HuH-7.5 (cell line): Measurements from ENCODE around the gene PER2.
A peak's percentile ranks its signal among the peaks of the same experiment; 100 is the strongest.
"Not testable (repeated sequence)": the region's sequence is repeated elsewhere in the genome, so short reads cannot be mapped to it uniquely, and the experiment has no call there.

Experiments used
- DNase-seq: peaks from one replicate; pipeline ENCODE4 v3.0.0; 2011; ENCODE audit warnings: low spot score

The PER2 gene

GRCh38 chr2:238287737-238288649 is at the start of gene PER2:
Gene PER2, minus strand, starts transcription at chr2:238288610. Its CDS starts 10,674 bp downstream, at chr2:238277936.
- DNase-seq: peak; percentile 63

DNA sequence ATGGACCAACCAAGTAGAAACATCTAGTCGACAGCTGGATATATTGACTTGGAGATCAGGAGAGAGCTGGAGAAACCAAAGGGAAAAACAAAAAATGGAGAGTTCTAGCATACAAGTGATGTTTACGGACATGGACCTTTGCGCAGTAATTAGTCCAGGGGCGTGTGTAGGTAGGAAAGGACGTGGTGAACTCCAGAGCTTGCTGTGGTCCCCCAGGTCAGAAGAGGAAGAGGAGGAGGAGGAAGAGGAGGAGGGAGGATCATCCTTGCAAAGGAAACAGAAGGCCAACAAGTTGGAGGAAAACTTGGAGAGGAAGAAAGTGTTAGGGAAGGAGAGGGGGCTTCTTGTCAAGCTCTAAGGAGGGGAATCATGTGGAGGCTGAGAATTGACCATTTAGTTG is 49.4 kb upstream of the PER2 start:
- DNase-seq: no peak

DNA sequence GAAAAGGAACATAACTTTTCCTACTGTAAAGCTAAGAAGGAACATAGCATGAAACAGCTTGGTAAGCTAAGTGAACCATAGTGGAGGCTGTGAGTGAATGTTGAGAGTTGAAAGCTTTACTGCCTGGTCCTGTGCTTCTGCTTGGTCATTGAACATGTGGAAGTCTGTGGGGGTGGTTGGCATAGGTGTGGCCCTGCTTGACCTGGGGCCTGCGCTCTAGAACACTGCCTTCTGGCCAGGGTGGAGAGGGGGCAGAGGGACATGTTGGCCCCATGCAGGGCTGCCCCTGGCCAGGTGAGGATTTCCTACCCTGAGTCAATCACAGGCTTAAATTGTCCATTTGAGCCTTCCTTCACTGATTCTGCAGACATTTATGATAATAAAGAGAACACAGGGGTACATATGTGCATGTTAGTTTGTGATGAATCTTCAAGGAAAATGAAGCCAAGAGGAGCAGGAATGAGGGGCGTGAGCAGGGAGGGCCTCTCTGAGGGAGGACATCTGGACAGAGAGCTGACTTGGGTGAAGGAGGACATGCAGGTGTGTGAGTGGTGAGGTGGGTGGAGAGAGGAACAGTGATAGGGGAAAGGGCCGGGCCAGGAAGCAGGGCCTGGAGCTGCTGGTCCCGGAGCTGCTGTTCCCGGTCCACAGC is 48.5 kb upstream of the PER2 start:
- no peak for DNase-seq

DNA sequence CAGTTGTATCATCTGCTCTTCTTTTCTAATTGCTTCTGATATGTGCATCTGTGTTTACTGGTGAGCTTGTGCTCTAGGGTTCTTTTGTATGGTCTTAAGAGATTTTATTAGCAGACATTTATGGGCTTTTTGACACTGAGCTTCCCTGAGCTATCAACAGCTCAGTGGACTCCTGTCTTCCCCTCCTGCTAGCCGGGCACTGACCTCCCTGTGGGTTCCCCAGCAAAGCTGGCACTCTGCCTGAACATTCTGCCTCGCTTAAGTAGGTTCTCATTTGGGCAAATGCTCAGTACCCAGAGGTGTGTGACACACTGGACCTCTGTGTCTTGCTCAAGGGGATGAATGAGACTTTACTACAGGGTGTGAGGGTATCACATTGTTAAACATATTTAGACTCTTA is 47.7 kb upstream of the PER2 start:
- DNase-seq: no peak

DNA sequence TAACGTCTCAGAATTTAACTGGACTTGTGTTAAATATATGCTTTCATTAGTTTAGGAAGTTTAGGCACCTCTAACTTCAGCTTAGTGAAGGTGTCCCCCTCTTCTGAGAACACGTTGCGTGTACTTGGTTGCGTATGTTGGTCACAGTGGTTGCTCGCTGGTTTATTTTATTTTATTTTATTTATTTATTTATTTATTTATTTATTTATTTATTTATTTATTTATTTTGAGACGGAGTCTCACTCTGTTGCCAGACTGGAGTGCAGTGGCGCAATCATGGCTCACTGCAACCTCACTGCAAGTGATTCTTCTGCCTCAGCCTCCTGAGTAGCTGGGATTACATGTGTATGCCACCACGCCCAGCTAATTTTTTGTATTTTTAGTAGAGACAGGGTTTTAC is 47.2 kb upstream of the PER2 start:
- not testable (repeated sequence) for DNase-seq

DNA sequence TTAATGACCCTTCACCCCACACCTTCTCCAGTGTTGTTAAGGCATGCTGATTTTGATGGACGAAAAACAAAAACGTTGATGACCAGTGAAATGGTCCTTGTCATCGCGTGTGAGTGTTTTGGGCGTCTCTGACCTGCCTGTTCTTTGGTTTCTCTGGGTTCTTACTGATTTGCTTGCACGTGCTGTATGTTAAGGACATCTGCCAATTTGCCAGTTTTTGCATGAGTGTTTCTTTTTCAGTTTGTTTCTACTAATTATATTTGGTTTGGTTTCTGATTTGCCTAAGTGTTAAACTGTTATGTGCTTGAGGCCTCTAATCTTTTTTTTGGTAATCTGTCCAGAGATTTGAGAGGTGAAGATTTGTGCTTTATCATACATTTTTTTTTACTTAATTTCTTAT is 46.5 kb upstream of the PER2 start:
- DNase-seq: no peak

DNA sequence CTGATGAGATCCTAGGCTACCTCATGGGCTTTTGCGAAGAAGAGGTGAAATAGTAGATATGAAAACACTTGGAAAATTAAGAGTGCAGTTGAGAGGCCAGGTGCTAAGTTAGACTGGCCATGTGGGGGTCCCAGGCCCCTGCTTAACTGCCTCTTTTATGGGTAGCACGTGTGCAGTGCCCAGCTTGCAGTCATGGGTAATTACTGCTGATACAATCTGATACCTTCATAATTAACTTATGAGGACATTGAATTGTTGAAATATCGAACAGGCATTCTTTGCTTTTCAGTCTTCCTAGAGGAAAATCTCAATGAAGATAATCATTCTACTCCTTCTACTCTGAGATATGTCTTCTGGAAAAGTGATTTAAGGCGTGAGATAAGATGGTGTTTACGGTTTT is 43.5 kb upstream of the PER2 start:
- DNase-seq: no peak

- DNase-seq: no peak
Measured at GRCh38 chr2:238330391-238330790, 42.0 kb upstream of the PER2 start.

DNA sequence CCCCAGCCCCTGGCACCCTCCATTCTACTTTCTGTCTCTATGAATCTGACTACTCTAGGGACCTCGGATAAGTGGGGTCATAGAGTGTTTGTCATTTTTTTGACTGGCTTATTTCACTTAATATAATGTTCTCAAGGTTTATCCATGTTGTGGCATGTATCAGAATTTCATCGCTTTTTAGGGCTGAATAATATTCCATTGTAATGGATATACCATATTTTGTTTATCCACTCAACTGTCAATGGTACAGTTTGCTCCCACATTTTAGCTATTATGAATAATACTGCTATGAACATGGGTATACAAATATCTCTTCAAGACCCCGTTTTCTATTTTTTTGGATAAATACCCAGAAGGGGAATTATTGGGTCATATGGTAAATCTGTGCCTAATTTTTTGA is 39.3 kb upstream of the PER2 start:
- DNase-seq: no peak

- no peak for DNase-seq
Measured at GRCh38 chr2:238326801-238327365, 38.5 kb upstream of the PER2 start.

DNA sequence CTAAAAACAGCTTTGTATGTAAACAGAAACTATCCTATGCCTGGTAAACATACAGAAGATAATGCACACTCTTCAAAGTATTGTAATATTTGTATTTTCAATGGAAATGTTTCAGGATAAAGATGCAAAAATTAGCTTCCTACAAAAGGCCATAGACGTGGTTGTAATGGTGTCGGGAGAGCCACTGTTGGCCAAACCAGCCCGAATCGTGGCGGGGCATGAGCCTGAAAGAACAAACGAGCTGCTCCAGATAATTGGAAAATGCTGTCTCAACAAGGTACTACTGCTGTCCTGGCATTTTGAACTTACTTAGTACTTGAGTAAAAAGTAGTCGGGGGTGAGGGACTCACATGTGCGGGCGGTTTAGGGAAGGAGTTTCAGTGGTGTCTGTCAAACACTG is 37.3 kb upstream of the PER2 start:
- DNase-seq: no peak

GRCh38 chr2:238324248-238324647 is 35.8 kb upstream of the PER2 start:
- not testable (repeated sequence) for DNase-seq

GRCh38 chr2:238322001-238322411 is 33.6 kb upstream of the PER2 start:
- no peak for DNase-seq

- no peak for DNase-seq
Measured at GRCh38 chr2:238321467-238321866, 33.1 kb upstream of the PER2 start.

DNA sequence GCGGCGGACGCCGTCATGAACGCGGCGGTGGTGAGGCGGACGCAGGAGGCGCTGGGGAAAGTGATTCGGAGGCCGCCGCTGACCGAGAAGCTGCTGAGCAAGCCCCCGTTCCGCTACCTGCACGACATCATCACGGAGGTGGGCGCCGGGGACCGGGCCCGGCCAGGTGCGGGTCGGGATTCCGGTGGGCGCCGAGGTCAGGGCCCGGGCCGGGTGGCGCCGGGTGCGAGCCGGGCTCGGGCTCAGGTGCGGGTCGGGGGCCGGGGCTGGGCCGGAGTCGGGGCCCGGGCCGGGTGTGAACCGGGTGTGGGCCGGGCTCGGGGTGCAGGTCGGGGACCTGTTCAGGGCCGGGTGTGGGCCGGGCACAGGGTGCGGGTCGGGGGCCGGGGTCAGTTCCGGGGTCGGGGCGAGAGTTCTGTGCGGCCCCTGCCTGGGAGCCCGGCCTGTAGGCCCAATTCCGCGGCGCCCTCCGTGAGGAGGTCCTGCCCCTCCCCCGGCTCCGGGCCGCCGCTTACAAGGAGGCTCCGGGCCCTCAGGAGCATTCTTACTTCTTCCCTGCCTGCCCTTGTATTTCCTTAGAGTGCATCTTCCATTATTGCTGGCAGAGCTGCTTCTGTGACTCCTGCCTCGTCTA is 32.4 kb upstream of the PER2 start:
- DNase-seq: peak; percentile 32

GRCh38 chr2:238320246-238320647 is 31.8 kb upstream of the PER2 start, which contains the start of gene TRAF3IP1:
Gene TRAF3IP1, plus strand, starts transcription at chr2:238320518. Its CDS starts 145 bp downstream, at chr2:238320663.
- DNase-seq: peak; percentile 92

DNA sequence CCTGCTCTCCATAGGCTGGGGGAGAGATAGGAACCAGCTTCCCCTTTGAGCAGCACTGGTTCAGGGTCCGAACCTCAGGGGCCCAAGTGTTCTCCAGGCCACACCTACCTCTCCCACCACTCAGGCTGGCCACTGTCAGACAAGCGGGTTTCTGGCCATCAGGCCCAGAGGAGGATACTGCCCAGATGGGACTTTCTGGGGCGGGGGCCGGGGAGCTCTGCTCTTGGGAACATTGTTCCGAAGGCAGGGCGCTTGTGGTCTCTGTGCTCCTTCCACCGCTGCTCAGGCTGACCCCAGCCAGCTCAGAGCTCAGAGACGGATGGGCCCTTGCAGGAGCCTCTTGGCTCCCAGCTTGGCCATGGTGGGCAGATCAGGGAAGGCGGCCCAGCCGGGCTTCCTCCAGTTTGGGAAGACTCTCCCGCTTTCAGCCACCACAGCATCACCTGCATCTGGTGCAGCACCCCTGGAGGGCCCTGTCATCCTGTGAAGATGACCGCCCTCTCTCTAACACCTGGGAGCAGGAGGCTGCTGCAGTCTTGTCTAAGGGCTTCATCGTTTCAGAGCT is 26.7 kb upstream of the PER2 start:
- DNase-seq: no peak

GRCh38 chr2:238314576-238314975 is 26.2 kb upstream of the PER2 start:
- DNase-seq: no peak

DNA sequence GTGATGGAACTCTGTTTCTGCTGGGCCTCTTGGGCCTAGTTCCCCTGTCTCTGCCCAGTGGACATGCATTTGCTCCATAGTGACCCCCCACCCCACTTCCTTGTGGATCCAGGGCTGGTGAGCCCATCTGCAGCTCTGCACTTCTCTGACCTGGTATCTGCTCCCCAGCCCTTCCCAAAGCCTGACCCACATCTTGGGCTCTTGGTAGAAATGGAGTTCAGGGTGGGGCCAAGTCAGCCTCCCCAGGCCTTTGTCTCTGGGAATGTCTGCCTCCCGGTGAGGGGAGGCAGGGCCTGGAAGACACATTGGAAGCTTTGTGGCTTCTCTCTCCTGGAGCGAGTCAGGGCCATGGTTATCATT is 25.6 kb upstream of the PER2 start:
- no peak for DNase-seq

DNA sequence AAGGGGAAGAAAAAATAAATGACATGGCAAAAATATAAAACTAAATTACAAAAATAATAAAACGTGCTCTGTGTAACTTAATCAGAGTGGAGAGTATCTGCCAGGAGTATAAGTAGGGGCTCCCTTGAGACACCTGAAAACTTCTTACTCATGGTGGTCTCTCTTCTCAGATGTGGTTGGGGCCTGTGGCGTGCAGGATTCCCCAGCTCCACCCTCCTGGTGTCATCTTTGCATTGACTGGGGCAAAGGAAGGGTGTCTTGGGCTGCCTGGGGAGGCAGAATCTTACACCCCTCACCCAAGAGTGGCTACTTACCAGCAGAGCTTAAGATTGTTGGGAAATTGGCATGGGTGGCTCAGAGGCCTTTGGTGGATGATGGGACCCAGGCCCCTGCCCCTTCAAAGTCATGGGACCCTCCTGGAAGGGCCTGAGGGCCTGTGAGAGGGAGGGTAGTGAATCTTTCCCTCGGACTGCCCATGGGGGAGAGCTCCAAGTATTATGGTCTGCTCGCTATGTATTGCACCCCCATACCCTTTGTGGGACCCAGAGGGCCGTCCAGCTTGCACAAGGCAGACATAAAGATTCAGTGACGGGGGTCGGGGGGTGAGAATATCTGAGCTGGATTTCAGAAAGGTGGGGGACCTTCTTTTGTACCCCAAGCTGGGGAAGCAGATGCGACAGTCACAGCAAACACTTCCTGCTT is 25.0 kb upstream of the PER2 start:
- no peak for DNase-seq

GRCh38 chr2:238310721-238311120 is 22.3 kb upstream of the PER2 start:
- not testable (repeated sequence) for DNase-seq

DNA sequence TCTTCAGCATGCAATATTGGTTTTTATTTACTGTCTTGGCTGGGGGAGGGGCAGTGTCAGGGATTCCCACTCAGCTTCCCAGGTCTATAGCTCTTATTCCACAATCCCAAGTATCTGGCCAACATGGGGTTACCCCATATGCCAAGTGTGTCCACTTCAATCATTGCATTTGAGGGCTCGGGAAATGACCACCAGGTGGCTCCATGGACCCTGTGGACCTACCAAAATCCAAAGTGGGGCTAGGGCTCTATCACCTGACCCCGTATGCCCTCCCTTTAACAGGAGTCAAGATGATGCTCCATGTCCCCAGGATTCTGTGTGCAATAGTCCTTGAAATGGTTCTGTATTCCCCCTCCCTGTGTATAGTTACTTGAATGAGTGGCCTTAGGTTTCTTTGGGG is 19.8 kb upstream of the PER2 start:
- no peak for DNase-seq
